ENCODE results near the gene GLDC.
A peak's percentile ranks its signal among the peaks of the same experiment; 100 is the strongest.
"Not testable (repeated sequence)": the region's sequence is repeated elsewhere in the genome, so short reads cannot be mapped to it uniquely, and the experiment has no call there.

GLDC gene

DNA sequence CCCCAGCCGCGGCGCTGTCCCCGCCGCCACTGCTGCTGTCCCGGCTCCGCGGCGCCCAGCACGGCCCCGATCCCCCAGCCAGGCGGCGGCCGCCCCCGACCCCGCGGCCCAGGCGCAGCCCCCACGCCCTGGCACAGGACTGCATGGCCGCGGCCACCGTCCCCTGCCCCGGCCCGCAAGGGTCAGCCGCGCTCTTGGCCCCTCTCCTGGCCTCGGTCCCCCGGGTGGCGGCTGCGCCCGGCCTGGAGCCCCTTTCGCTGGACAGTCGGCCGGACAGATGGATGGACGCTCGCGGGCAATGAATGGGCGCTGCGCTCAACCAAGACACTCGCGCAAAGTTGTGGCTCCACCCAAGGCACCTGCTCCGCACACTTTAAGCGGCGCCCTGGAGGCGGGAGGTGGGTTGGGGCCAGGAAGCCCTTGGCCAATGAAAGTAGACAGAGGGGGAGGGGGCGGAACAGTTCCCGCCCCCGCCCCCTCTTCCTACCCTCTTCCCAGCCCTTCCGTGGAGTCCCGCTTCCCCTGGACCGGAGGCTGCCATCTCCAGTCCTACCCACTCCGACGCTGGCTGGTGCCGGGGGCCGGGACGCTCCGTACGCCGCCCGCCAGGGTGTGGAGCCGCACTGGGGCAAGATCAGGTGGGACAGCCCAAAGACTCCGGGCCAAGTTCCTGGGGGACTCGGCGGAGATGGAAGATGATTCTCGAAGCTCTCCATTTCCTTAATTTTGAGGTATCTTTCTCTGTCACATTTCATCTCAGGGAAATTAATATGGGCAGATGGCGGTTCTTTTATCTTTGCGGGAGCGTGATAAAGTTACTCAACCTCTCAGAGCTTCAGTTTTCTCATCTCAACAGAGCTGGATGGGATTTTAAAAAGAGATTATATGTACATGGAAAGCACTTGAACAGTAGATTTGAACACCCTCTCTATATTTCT, at the start of gene GLDC:
TSS of gene GLDC (minus strand) at position 375 of the 938 bp plus-strand sequence. CDS start at position 145, 230 bp downstream.
- DNase-seq = peak; percentile 92 to 93

DNA sequence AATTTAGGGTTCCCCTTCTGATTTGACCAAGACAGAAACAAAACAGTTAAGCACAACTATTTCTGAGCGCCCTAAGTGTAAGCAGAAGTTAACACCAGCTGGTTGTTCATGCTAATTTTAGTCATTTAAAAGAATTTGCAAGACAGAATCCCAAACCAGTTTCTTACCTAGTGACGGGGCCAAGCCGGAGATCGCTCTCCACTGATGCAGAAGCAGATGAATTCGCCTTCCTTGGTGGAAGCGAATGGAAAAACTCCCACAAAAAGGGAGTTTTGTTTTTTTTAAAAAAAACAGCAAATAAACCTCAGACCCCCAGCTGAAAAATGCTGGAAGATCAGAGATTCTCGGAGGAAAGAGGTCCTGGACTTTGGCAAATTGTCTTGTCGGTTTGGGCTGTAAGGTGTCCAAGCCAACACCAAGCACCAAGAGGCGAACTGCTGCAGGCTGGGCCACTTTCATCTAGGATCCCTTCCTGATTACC, 47.4 kb upstream of the GLDC start:
- DNase-seq = no peak

DNA sequence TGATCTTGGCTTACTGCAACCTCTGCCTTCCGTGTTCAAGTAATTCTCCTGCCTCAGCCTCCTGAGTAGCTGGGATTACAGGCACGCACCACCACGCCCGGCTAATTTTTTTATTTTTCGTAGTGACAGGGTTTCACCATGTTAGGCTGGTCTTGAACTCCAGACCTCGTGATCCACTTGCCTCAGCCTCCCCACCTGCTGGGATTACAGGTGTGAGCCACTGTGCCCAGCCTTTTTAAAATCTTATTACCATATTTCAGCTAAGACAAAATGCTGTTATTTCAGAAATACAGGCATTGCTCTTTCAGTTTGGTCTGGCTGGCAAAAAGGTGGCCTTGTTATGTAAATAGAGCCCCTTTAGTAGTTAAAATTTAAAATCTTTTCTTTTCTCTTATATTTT, 46.9 kb upstream of the GLDC start:
- no peak for DNase-seq

DNA sequence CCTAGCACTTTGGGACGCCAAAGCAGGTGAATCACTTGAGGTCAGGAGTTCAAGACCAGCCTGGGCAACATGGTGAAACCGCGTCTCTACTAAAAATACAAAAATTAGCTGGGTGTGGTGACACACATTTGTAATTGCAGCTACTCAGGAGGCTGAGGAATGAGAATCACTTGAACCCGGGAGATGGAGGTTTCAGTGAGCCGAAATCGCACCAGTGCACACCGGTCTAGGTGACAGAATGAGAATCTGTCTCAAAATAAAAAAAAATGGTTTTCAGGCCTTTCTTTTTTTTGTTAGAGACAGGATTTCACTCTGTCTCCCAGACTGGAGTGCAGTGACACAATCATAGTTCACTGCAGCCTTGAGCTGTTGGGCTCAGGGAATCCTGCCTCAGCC, 45.1 kb upstream of the GLDC start:
- not testable (repeated sequence) for DNase-seq

DNA sequence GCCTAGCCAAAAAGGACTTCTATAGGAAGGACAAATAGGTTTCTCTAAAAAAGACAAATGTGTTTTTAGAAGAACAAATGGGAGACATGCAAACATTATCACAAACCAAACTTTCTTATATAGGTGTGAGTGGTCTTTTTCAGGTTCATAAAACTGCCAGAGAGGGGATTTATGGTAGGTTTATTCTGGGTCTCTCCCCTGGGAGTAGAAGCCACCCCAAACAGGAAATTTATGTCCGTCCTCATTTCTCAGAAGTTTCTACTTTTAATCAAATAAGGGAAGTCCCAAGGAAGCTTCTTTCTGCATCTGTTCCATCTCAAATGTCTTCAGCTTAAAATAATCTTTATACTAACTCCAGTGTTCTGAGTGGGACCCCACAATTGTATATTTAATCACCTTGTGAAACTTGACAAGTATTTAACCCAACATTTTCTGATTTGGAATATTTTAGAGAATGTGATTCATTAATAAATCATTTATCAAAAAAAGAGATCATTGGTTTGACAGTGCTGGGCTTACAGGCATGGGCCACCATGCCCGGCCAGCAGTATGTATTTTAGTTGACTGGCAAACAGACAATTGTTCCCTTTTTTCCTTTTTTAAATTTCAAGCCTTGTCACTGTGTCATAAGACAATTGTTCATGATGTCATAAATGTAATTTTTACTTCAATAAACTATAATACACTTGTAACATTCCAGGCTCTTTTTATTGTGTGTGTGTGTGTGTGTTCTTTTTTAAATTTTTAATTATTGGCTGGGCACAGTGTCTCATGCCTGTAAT, 44.6 kb upstream of the GLDC start:
- DNase-seq = no peak

DNA sequence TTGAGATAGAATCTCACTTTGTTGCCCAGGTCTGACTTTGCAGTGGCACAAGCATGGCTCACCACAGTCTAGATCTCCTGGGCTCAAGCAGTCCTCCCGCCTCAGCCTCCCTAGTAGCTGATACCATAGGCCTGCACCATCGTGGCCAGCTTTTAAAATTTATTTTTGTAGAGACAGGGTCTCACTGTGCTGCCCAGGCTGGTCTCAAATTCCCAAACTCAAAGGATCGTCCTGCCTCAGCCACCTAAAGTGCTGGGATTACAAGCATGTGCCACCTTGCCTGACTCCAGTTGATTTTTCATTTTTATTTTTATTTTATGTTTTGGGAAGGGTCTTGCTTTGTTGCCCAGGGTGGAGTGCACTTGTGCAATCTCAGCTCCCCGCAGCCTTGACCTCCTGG, 41.7 kb upstream of the GLDC start:
- no peak for DNase-seq

DNA sequence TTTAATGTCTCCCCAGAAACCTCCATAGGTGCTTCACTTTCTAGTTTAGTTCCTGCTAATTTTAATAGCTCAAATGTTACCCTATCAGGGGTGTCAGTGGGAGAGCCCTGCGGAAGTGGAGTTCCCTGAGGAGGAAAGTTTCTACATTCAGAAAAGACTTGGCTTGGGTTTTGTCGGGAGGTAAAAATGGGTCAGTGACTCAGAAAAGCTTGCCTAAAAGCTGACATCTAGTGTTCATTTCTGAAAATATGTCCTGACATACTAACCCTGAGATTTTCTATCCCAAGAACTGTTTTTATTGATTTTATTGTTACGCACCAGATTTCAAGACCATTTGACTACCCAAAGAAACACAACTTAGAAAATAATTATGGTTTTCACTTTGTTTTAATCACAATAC, 40.9 kb upstream of the GLDC start:
- no peak for DNase-seq

DNA sequence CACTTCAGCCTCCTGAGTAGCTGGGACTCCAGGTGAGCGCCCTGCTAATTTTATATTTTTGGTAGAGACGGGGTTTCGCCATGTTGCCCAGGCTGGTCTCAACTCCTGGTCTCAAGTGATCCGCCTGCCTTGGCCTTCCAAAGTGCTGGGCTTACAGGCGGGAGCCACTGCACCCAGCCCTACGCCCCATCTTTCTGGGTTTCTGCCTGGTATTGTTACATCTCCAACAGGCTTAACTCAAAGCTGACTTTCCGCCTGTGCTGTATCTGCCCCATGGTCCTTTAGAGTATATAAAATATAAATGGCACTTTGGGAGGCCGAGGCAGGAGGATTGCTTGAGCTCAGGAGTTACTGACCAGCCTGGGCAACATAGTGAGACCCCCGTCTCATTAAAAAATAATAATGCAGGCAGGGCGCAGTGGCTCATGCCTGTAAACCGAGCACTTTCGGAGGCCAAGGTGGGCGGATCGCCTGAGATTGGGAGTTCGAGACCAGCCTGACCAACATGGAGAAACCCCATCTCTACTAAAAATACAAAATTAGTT, 36.5 kb upstream of the GLDC start:
- no peak for DNase-seq

DNA sequence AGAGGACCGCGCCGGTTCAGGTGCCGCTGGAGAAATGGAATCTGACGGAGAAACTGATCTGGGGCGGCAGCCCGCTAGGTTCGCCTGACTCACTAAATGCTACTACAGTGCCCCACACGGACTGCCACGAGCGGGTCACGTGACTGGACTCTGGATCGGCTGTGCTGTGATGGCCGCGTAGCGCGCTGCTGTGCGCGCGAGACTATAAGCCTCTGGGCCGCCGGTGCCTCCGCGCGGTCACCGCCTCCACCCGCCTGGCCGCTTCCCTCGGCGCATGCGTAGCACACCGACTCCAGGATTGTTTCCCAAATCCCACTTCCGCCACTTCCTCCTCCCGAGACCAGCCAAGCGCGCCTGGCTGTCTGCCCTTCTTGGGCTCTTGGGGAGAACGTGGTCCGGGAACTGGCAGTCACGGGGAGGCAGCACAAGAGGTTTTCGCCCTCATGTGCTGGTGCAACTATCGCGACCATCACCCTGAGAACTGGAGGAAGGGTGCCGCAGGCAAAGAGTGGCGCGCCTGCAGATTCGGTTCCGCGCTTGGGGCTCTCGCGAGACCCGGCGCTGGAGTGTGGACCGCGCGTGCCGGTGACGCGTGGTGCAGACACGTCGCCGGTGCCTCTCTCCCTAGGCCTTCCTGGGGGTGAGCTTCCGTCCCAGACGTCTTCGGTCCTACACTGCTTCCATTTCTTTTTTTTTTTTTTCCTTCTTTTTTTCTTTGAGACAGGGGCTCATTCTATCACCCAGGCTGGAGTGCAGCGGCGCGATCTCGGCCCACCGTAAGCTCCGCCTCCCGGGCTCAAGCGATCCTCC, 35.8 kb upstream of the GLDC start:
- peak; percentile 98 to 100 for DNase-seq

DNA sequence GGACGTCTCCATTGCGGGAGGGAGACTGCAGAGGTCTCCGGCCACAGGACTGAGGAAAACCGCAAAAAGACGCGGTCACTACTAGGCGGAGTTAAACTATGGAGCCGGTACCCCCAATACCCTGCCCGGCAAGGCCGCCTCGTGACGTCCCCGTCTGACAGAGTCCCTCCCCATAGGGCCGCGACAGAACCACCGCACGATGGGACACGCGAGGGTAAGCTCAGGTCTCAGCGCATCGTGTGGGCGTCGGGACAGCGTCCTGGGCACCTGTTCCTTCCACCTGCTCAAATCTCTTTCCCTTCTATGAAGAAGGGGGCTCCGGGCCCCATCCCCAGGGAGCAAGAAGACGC, 35.2 kb upstream of the GLDC start:
- peak; percentile 54 to 74 for DNase-seq

DNA sequence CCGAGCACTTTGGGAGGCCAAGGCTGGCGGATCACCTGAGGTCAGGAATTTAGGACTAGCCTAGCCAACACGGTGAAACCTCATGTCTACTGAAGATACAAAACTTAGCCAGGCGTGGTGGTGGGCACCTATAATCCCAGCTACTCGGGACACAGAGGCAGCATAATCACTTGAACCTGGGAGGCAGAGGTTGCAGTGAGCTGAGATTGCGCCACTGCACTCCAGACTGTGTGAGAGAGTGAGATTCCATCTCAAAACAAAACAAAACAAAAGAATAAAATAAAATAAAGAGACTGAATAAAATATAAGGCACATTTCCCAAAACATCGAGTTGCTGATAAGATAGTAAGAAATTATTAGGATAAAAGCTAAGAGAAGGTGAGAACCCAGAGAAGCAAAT, 32.3 kb upstream of the GLDC start:
- no peak for DNase-seq

DNA sequence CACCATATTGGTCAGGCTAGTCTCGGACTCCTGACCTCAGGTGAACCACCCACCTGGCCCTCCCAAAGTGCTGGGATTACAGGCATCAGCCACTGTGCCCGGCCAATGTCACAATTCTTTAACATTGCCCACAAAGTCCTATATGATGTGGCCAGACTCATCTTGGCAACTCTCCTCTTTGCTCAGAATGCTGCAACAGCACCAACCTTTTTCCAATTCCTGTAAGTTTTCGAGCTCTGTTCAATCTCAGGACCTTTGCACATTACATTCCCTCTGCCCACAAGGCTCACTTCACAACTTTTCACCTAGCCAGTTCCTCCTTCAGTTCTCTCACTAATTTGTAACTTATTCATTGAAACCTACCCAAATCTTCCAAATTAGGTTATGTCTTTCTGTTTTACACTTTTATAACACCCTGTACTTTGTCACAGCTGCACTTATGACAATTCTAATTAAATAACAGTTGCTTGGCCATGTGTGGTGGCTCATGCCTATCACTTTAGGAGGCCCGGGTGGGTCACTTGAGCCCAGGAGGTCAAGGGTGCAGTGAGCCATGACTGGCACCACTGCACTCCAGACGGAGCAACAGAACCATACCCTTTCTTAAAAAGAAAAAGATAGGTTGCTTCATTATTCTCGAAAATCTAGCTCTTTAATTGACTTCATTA, 30.9 kb upstream of the GLDC start:
- no peak for DNase-seq

DNA sequence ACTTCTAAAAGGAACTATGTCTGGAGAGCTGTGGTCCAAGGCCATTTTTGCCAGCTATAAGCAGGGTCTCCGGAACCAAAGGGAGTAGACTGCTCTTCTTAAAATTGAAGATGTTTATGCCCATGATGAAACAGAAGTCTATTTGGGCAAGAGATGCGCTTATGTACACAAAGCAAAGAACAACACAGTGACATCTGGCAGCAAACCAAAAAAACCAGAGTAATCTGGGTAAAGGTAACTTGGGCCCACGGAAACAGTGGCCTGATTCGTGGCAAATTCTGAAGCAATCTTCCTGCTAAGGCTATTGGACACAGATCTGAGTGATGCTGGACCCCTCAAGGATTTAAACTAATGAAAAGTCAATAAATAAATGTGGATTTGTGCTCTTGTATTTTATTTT, 29.7 kb upstream of the GLDC start:
- DNase-seq = no peak

DNA sequence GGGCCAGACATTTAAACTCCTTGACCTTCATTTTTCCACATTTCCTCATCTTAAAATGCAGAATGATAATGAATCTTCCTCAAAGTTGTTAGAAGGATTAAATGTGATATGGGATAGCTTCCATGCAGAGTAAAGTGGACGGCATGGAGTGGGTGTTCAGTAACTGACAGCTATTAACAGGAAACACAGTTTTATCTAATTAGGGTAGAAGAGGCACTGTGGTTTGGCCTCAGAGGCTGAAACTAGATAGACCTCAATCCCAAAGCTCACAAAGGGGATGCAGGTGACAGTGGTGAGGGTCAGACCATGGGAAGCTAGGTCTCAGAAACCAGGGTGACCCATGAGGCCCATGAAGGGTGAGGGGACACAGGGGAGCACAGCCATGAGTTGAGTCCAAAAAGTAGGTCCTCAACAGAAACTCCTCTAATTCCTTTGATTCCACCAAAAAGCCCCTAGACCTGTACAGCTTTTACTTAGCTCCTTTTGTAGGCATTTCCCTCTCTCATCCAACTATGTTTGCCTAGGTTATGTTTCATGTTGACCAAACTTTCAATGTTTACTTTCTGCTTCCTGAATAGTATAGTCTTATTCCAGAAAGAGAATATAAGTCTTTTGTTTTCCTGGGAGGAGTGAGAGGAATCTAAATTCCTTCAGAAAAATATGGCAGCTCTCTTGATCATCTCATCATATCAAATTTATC, 27.9 kb upstream of the GLDC start:
- DNase-seq = no peak

DNA sequence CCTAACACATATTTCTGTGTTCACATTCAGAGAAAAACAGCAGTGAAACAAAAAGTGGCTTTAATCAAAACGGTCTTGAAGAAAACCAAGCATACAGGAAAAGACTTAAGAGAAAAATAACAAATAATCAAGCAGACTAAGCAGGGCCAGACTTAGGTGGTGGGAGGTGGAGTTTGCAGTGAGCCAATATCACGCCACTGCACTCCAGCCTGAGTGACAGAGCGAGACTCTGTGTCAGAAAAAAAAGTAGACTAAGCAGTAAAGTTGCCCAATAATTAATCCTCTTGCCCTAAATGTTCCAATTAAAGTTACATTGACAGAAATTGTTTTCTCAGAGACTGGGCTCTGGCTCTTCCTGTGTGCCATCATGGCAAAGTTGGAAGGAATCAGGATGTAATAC, 26.6 kb upstream of the GLDC start:
- DNase-seq = no peak

DNA sequence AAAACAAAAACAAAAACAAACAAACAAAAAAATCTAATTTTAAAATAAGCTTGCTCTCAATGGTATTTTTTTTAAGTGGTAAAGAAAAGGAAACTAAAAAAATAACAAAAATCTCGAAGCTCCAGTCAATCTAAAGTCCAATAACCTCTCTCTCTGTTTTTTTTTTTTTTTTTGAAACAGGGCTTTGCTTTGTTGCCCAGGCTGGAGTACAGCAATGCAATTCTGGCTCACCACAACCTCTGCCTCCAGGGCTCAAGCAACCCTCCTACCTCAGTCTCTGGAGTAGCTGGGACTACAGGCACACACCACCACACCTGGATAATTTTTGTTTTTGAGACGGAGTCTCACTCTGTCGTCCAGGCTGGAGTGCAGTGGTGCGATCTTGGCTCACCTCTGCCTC, 25.9 kb upstream of the GLDC start:
- DNase-seq = no peak

DNA sequence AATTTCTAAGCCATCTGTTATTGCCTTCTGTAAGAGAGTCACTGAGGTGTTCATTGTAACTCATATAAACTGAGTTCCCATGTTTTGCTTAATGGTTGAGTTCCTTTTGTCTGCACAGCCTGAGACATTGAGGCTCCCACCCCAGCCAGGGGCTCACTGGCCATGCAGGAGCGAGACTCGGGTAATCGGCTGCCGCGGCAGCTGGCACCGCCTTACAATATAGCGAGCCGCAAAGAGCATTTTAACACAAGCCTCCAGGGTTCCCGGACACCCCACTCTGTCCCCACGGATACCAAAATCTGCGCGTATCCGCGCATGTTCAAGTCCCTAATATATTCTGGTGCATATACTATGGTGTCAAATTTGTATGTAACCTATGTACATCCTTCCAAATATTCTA, 24.4 kb upstream of the GLDC start:
- no peak for DNase-seq

DNA sequence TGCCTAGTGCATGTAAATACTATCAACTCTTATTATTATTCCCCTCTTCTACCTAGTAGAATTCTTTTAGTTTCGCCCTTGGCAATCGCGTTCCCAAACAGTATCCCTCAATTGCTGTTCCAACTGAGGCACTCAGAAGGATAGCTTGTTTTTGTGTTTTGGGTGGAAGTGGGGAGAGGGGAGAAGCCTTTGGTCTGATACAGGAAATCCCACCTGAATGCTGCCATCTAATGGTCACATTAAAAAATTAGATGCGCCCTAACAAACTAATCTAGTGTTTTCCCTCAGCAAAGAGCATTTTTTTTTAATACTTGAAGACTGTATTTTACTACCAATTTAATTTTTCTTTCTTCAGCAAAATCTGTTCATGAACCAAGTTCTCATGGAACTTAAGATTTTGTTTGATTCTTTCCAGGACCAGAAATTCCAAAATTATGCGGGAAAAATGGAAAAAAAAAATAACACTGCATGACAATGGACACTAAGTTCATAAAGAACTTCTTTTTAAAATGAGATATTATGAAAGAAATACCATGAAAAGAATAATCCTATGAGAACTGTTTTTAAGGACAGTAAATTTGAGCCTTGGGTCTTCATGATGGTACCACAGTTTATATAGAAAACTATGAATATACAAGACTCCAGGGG, 22.2 kb upstream of the GLDC start:
- no peak for DNase-seq

DNA sequence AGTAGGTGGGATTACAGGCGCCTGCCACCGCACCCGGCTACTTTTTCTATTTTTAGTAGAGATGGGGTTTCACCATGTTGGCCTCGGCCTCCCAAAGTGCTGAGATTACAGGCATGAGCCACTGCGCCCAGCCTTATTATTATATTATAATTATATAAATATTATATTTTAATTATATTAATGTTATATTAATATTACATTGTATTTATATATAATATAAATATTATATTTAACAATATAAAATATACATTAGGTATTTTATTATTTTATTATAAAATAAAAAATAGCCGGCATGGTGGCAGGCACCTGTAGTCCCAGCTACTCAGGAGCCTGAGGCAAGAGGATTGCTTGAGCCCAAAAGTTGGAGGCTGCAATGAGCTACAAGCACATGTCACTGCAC, 21.6 kb upstream of the GLDC start:
- no peak for DNase-seq

DNA sequence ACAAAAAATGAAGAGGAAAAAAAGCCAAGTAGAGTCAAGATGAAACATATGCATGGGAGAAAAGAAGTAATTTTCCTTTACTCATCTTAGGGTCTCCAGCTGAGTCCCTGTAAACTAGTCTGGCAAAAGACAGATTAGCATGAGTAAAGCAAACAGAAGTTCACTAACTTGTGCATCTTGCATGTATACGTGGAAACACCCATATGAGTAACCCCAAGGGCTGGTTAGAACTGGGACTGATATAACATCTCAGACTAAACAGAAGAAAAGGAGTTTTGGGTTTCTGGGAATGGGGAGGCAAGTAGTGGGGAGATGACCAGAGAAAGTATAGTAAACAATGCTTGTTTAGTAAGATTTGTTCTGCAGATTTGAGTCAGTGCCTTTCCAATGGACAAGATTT, 20.1 kb upstream of the GLDC start:
- DNase-seq = no peak

DNA sequence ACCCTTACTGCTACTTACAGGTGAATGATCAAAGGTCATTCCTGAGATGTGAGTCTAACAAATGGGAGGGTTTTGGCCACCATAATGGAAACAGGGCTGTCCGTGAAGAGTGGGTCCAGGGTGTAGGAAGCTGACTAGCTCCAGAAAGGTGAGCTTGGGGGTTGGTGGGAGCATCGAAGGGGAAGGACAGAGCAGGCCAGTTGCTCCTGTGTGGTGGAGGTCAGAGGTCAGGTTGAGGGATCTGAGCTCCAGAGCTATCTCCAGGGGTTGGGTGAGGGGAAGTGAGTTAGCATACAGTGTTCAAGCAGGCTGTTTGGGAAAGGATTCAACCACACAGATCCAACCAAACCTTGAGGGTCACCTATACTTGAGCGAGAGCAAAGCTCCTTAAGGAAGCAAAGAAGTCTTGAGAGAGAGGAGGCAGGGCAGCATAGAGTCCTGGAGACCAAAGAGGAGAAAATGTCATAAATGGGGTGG, 18.7 kb upstream of the GLDC start:
- DNase-seq = no peak
